Stimulated activated CD4-positive, alpha-beta T cell treated with anti-CD3 and anti-CD28 coated beads, Interleukin-4, amount 100 ng/mL, for 1 hour (primary cell): Measurements from ENCODE around the gene RPL35.

ENCODE experiments used
- DNase-seq: peaks from one replicate; pipeline ENCODE4 v3.0.0-alpha.2; 2020

Gene RPL35

GRCh38 chr9:124875501-124875900 is 13.7 kb upstream of the RPL35 start:
- DNase-seq, result no peak

DNA sequence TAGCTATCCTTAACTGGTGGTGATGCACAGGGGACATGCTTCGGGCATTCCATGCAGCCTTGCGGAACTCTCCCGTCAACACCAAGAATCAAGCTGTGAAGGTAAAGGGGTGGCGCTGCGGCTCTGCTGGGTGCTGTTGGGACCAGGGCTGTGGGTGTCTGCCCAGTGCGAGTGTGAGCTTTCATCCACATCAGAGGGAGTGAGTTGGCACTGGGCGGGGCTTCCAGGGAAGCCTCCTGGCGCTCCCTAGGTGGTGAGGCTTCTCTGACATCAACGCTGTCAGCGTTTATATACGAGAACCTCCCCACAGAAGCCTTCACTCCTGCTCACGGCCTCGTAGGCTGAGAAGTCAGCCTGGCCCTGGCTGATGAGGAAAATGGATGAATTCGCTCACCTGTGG is 11.9 kb upstream of the RPL35 start:
- no peak for DNase-seq

DNA sequence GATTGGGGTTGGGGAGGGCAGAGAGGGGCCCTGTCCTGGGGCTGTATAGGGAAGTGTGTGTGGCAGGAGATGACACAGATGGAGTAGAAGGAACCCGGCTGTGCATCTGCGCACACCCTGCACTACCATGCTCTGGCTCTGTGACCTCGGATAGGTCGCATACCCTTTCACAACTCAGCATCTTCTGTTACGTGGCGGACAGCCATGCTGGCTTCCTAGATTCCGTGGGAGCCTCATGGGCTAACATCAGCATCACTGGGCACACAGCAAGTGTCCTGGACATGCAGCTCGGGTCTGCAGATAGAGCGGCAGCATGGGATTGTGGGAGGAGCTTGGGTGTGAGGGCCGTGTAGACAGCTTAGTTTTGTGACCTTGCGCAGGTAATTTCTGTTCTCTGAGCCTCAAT is 9.4 kb upstream of the RPL35 start:
- no peak for DNase-seq

- no peak for DNase-seq
These were observed 9.0 kb upstream of the RPL35 start for GRCh38 chr9:124870723-124871122.

- peak; percentile 91 for DNase-seq
These were observed 8.3 kb upstream of the RPL35 start for GRCh38 chr9:124869986-124870560.

DNA sequence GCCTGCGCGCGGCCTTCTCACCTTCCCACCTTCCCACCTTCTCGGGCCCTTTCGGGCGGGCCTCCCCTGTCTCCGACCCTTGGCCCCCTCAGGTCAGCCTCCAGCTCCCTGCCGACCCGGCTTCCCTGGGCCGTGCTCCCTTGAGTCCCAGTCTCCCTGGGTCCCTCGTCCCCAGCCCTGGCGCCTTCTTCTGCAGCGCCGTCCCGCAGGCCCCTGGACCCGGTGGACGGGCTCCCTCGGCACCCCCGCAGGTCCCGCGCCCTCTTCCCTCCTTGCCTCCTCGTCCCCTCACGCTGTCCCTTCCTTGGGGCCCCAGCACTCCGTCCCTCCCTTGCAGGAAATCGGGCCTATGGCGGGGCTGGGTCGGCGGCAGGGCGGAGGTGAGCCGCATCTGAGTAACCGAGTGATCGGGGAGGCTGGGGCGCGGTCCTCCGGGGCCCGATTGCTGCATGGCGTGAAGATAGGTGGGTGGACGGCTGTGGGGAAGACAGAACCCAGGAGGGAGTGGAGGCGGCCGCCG is 7.8 kb upstream of the RPL35 start:
- DNase-seq, result peak; percentile 54

DNA sequence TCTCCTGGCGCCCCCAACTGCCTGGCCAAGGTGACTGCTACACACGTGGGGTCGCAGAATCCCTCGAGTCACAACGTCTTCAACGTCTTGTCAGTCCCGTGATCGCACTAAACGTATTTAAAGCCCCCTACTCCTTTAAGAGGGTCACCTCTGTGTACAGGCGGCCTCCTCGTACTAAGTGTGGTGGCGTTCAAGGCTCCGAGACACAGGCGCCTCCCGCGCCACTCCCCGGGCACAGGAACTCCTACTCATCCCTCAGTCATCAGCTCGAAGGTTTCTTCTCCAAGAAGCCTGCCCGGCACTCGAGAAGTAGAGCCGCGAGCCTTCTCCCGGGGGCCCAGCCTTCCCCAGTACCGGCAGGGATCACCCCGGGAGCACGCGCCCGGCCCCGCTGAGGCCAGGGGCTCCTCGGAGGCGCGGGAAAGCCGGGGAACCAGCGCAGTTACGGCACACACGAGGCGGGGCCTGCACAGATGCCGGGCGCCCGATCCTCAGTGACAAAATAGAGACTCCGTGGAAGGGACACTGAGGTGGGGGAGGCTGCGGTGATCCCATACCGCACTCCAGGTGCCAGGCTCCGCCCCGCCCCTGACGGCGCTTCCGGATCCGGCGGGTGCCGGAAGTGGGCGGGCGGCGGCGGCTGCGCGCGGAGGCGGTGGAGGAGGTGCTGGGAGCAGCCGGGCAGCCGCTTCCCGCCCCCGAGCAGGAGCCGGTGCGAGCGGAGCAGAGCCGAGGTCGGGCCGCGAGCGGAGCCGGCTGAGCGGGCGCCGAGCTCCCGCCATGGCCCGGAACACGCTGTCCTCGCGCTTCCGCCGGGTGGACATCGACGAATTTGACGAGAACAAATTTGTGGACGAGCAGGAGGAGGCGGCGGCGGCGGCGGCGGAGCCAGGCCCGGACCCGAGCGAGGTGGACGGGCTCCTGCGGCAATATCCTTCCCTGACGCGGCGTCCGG is 7.0 kb upstream of the RPL35 start:
- peak; percentile 93 for DNase-seq

- DNase-seq, result no peak
These were observed 1.7 kb upstream of the RPL35 start for GRCh38 chr9:124863371-124863871.

DNA sequence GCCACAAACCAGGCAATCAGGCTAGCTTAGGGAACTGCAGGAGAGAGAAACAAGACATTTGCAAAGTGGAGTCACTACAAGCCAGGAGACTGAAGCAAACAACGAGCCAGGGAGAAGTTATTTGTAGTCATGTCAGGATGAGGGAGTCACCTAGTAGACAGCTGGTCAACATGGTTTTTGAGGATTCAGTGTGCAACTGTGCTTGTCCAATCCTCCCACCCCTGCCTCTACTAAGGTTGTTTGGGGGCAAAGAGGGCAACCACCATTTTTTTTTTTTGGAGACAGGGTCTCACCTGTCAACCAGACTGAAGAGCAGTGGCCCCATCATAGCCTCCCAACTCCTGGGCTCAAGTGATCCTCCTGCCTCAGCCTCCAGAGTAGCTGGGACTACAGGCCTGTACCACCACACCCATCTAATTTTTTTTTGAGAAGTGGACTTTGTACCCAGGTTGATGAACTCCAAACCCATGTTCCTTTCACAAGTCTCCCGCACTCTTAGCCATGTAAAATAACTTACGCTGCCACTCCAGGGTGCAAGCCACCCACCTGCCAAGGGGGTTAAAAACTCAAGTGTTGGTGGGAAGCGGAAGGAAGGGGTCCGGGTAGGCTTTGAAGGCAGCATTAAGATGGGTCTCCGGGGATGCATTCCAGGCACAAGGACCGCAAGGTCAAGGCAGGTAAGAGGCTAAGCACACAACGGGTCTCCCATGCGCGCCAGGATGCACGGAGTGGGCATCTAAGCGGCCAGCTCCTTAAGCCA is 995 bp downstream of the RPL35 start:
- DNase-seq, result no peak

DNA sequence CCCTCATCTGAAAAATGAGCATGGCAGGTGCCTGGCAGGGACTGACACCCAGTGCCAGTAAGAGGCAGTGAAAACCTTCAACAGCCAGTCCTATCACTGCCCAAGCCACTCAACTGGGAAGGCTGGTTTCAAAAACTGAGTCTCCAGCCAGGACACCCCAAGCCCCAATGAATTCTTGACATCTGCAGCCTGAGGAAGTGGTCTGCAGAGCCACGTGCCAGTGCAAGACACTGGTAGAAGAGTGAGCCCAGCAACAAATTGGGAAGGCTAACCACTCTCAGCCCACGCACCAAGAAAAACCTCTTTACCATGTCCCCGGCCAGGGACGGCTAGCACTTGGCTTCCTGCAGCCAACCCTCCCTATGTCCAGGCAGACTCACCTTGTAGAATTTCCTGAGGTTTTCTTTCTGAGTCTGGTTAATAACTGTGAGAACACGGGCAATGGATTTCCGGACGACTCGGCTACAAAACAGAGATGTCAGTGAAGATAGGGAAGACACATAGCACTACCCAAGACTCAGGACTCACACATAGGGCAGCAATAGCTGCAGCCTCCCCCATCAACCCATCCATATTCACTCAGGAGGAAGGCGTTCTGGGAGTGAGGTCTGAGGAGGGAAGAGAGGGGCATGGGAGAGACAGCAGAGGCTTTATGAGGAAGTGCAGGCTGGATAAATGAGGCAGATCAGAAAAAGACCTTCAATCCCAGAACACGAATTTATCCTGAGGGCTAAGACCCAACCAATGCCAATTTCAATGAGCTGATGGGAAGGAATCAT is 1.8 kb downstream of the RPL35 start:
- no peak for DNase-seq

DNA sequence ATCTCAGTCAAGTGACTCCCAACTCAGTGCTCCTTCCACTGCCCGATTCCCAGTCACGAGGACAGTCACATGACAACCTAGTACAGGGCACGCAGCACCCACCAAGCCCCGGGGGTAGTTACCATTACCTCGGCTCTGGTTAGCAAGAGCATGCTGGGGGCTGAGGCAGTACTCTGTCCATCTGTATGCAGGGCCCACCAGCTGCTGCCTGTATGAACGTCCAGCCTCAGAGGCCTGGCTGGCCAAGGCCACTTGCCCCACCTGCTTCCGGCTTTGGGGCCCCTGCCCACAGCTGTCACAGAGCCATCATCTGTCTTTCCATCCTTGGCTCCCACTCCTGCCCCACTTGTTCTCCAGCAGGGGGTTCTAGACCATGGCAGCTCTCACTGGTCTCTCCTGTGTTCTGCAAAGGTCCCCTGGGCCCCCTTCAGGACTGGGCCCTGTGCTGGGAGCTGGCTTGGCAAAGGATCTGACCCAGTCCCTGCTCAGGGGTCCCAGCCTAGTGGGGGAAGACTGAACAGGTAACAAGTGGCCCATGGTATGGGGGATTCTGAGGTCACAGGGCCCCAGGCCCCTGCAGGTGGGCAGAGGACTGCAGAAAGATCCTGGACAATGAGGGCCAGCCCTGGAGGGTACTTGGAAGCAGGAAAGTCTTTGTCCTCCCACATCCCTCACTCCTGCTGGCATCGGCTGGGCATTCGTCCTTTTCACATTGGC is 3.3 kb downstream of the RPL35 start:
- DNase-seq, result no peak

DNA sequence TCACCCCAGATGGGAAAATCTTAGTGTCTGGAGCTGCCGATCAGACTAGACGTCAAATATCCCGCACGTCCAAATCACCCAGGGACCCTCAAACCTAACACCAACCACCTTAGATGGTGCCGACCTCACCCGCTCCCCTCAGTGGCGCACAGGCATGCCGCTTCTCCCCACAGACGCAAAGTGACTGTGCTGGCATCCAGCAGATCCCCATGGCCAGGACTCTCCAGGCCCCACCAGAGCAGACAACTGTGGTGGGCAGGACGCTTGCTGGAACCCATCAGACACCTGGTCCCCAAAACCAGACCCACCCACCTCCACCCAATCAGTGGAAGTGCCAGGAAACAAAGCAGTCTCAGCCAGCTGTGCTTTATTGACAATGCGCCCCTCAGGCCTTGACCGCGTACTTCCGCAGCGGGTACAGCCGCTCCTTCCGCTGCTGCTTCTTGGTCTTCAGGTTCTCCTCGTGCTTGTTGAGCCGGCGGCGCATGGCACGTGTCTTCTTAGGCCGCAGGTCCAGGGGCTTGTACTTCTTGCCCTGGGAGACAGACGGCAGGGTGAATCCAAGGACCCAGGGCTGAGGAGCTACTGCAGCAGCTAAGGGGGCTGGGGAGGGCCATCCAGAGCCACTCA is 4.1 kb downstream of the RPL35 start:
- DNase-seq, result no peak

DNA sequence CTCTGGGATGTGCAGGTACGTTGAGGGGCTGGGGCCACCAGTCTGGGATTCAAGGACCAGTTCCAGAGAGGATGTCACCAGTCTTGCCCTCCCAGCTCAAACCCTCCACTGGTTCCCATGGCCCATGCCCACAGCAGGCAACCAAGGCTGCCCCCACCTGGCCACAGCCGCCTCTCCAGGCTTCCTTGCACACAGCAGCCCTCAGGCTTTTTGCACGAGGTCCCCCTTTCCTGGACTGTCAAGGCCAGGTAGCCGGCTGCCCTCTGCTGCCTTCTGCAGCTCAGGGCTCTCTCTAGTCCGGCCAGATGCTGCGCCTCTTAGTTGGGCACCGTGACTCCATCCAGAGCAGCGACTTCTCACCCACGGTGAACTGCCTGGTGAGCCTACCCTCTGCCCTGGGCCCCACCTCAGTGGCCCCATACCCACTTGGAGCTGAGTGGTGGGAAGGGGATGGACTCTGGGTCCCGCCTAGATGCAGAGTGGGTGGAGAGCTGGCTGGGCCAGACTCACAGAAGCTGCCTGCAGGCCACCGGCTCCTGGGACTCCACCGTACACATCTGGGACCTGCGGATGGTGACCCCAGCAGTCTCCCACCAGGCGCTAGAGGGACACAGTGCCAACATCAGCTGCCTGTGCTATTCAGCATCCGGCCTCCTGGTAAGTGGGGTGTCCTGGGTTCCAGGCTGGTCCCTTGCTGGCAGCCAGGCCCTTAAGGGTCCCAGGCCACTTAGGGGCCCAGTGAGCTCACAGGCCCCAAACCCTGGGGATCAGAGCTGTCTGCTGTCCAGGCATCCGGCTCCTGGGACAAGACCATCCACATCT is 5.6 kb downstream of the RPL35 start:
- DNase-seq, result peak; percentile 38

GRCh38 chr9:124855566-124855943 is 6.2 kb downstream of the RPL35 start:
- no peak for DNase-seq

DNA sequence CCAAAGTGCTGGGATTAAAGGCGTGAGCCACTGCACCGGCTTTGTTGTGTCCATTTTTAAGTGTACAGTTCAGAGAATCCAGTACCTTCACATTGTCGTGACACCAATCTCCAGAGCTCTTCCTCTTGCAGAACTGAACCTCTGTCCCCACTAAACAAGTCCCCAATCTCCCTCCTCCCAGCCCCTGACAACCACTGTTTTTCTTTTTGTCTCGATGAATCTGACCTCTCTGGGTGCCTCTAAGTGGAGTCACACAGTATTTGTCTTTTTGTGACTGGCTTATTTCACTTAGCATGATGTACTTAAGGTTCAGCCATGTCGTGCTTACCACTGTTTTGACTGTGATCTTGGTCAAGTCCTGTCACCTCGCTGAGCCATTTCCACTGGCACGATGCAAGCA is 6.9 kb downstream of the RPL35 start:
- DNase-seq, result no peak

DNA sequence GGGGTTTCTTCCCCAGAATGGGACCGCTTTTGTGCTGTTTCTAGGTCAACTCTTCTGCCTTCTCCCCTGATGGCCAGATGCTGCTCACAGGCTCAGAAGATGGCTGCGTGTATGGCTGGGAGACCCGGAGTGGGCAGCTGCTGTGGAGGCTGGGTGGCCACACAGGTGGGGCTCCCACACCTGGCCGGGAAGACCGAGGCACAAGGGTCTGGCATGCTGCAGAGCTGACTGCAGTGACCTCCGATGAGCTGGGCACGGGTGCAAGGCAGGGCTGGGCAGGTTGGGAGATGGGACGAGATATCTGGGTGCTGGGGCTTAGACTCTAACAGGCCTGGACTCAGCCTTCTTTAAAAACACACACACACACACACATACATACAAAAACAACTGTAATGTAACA is 7.6 kb downstream of the RPL35 start:
- DNase-seq, result no peak

GRCh38 chr9:124853605-124854143 is 8.1 kb downstream of the RPL35 start:
- DNase-seq, result no peak

DNA sequence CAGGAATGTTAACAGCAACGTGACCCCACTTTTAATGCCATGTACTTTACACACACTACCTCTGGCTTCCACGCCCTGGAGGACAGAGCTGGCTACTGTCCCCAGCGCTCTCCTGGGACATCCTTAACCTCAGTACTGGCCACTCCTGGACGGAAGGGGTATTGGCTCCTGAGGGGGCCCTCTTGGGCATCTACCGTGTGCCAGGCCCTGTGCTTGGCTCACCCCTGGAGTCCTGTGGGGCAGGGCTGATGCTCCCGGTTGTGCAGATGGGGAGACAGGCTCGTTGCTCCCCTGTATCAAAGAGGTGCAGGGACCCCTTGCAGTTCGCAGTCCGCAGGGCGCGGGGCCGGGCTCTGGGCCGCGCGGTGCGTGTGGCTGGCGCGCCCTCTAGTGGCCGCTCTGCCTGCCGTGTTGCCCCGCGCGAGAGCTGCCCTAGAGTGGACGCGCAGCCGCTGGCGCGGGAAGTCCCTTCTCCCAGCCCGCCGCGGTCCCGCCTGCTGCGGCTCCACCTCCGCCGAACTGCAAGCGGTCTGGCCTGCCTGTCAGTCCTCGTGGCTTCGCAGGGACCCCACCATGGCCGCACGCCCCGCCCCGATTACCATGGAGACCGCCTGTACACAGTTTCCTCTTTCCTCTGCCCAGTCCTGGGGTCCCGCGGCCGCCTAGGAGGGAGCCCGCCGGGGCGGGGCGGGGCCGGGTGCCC is 8.8 kb downstream of the RPL35 start, which contains the start of gene WDR38:
Gene WDR38 (plus strand): TSS at position 632 of the 703 bp plus-strand sequence. CDS start 72 bp downstream, outside the sequence.
- DNase-seq, result peak; percentile 75

- no peak for DNase-seq
These were observed 9.5 kb downstream of the RPL35 start for GRCh38 chr9:124852121-124852828.
